Measurements from ENCODE around the gene DNAJB8. TPM values are rescaled to one million over a fixed set of nuclear protein-coding genes. Genes with fewer than 3 reads are reported as not detected.

The DNAJB8 gene
- total RNA-seq, 4 donors from 2014 or later = not detected

GRCh38 chr3:128468791-128469527 is 2.3 kb upstream of the DNAJB8 start:
- Histone ChIP-seq H3K36me3 (no peaks in the 10 kb centered on the region), H3K9me3 (peaks cover 0 to 4% (median 0%) of the 10 kb centered on the region in 4 donors), H3K4me3 (no peak overlapping the region), H3K4me1 (no peaks in the 10 kb centered on the region), H3K27ac (no peak overlapping the region), H3K27me3 (peaks cover 0 to 36% of the 10 kb centered on the region in 2 donors)
- no peak for DNase-seq (ENCODE audit: low spot score in 2 of 2)
- 85 to 86% methylated on average over 10 of the region's 10 CpGs for WGBS, 2 donors
- TF ChIP-seq CTCF (IDR thresholded peaks at IDR 0.05) (no peak), POLR2A (IDR thresholded peaks at IDR 0.05) (no peak), EP300 (IDR thresholded peaks at IDR 0.05) (no peak)

- Histone ChIP-seq H3K9me3 (peaks cover 0 to 4% (median 0%) of the 10 kb centered on the region in 4 donors), H3K4me3 (no peak overlapping the region), H3K27me3 (peaks cover 0 to 36% of the 10 kb centered on the region in 2 donors), H3K4me1 (no peaks in the 10 kb centered on the region), H3K27ac (no peak overlapping the region), H3K36me3 (no peaks in the 10 kb centered on the region)
- WGBS, 2 donors = 78 to 79% methylated on average over 16 to 17 of the region's 17 CpGs
- TF ChIP-seq POLR2A (IDR thresholded peaks at IDR 0.05) (no peak), CTCF (IDR thresholded peaks at IDR 0.05) (no peak), EP300 (IDR thresholded peaks at IDR 0.05) (no peak)
- DNase-seq (ENCODE audit: low spot score in 2 of 2) = no peak
These were observed 1.6 kb upstream of the DNAJB8 start for GRCh38 chr3:128468285-128468790.

GRCh38 chr3:128464702-128465101 is 2.0 kb downstream of the DNAJB8 start:
- no peaks in the 10 kb centered on the region for H3K4me1 ChIP-seq
- 8 to 24% methylated on average over 1 of the region's 1 CpG for WGBS, 2 donors
- H3K27ac ChIP-seq = no peak overlapping the region
- H3K9me3 ChIP-seq = no peaks in the 10 kb centered on the region
- H3K4me3 ChIP-seq = no peak overlapping the region
- no peaks in the 10 kb centered on the region for H3K36me3 ChIP-seq
- peaks cover 0 to 24% of the 10 kb centered on the region in 2 donors for H3K27me3 ChIP-seq
- no peak for DNase-seq (ENCODE audit: low spot score in 2 of 2)
- TF ChIP-seq CTCF (IDR thresholded peaks at IDR 0.05) (no peak), POLR2A (IDR thresholded peaks at IDR 0.05) (no peak), EP300 (IDR thresholded peaks at IDR 0.05) (no peak)

GRCh38 chr3:128464188-128464587 is 2.5 kb downstream of the DNAJB8 start:
- no peaks in the 10 kb centered on the region for H3K9me3 ChIP-seq
- no peaks in the 10 kb centered on the region for H3K4me1 ChIP-seq
- H3K27me3 ChIP-seq = peaks cover 0 to 24% of the 10 kb centered on the region in 2 donors
- no peak for TF ChIP-seq POLR2A (IDR thresholded peaks at IDR 0.05)
- no peak for TF ChIP-seq CTCF (IDR thresholded peaks at IDR 0.05)
- TF ChIP-seq EP300 (IDR thresholded peaks at IDR 0.05) = no peak
- H3K36me3 ChIP-seq = no peaks in the 10 kb centered on the region
- no peak overlapping the region for H3K4me3 ChIP-seq
- no peak overlapping the region for H3K27ac ChIP-seq
- DNase-seq (ENCODE audit: low spot score in 2 of 2) = no peak
- WGBS, 2 donors = 59 to 67% methylated on average over 7 of the region's 7 CpGs

- 87 to 88% methylated on average over 10 of the region's 10 CpGs for WGBS, 2 donors
- no peak for DNase-seq (ENCODE audit: low spot score in 2 of 2)
These were observed 2.9 kb downstream of the DNAJB8 start for GRCh38 chr3:128463771-128464170.

More at GRCh38 chr3:128463771-128464170, 2.9 kb downstream of the DNAJB8 start:
- Histone ChIP-seq H3K36me3 (no peaks in the 10 kb centered on the region), H3K27me3 (peaks cover 0 to 22% of the 10 kb centered on the region in 2 donors), H3K9me3 (no peaks in the 10 kb centered on the region), H3K4me3 (no peak overlapping the region), H3K4me1 (no peaks in the 10 kb centered on the region), H3K27ac (no peak overlapping the region)
- TF ChIP-seq EP300 (IDR thresholded peaks at IDR 0.05) = no peak
